ENCODE measurements around the gene PGA3. TPM values are rescaled to one million over a fixed set of nuclear protein-coding genes. Genes with fewer than 3 reads are reported as not detected.

Gene PGA3
- total RNA-seq, 1 experiment from 2014 or later = not detected

DNA sequence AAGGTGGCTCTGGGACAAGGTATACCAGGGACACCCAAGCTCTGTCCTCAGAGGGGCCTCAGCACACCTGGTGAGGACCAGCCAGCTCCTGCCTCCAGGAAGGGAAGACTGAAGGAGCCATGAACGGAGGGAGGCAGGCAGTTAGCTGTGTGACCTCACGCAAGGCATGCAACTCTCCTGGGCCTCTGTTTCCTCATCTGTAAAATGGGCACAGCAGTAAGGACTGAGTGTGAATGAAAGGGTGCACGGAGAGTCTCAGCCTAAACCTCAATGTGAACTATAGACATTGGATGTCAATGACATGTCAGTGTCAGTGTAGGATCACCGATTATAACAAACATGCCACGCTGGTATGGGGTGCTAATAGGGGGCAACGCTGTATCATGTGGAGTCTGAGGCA lies 56.0 kb downstream of the PGA3 start:
- Histone ChIP-seq H3K4me1 (ENCODE audit: control insufficient read depth in 1 of 2, insufficient read depth in 2 of 2, low read length in 2 of 2) (no peaks in the 10 kb centered on the region), H2AFZ (ENCODE audit: low read depth, low read length, poor library complexity, severe bottlenecking) (no peak overlapping the region), H3K4me2 (ENCODE audit: low read length) (no peak overlapping the region), H3K9ac (ENCODE audit: low read length) (no peak overlapping the region), H3K9me2 (ENCODE audit: insufficient read depth) (no peaks in the 10 kb centered on the region), H3K9me3 (ENCODE audit: control insufficient read depth in 1 of 2, insufficient read depth in 1 of 2, low read depth in 1 of 2, low read length in 2 of 2) (no peaks in the 10 kb centered on the region), H3K4me3 (replicated peaks in 1 of 2; ENCODE audit: low read depth in 1 of 2, low read length in 2 of 2) (no peak overlapping the region), H4K20me1 (ENCODE audit: insufficient read depth) (no peaks in the 10 kb centered on the region), H3K36me3 (ENCODE audit: control insufficient read depth in 1 of 2, insufficient read depth in 2 of 2, low read length in 2 of 2) (no peaks in the 10 kb centered on the region), H3K27me3 (ENCODE audit: insufficient read depth, low read length) (no peaks in the 10 kb centered on the region), H3K27ac (ENCODE audit: low read depth, low read length) (no peak overlapping the region), H3K79me2 (ENCODE audit: insufficient read depth, low read length) (no peaks in the 10 kb centered on the region)
- ChIA-PET CTCF (no interaction called here), RAD21 (ENCODE audit: low non-redundant PET in 1 of 2, low total read pairs in 2 of 2, uncharacterized antibody in 2 of 2, unreplicated experiment in 2 of 2) (no interaction called here), POLR2A (no interaction called here)
- TF ChIP-seq JUND (IDR thresholded peaks at IDR 0.05) (no peak), SRF (IDR thresholded peaks at IDR 0.05; ENCODE audit: low read depth) (no peak), ATF3 (IDR thresholded peaks at IDR 0.05) (no peak), CEBPB (IDR thresholded peaks at IDR 0.05; ENCODE audit: low read depth) (no peak), SIN3A (IDR thresholded peaks at IDR 0.05; ENCODE audit: low read depth) (no peak), POLR2A (IDR thresholded peaks at IDR 0.05; ENCODE audit: borderline replicate concordance, extremely low read depth, insufficient read depth, insufficient read length) (no peak)
- TF ChIP-seq, protein P1, sequence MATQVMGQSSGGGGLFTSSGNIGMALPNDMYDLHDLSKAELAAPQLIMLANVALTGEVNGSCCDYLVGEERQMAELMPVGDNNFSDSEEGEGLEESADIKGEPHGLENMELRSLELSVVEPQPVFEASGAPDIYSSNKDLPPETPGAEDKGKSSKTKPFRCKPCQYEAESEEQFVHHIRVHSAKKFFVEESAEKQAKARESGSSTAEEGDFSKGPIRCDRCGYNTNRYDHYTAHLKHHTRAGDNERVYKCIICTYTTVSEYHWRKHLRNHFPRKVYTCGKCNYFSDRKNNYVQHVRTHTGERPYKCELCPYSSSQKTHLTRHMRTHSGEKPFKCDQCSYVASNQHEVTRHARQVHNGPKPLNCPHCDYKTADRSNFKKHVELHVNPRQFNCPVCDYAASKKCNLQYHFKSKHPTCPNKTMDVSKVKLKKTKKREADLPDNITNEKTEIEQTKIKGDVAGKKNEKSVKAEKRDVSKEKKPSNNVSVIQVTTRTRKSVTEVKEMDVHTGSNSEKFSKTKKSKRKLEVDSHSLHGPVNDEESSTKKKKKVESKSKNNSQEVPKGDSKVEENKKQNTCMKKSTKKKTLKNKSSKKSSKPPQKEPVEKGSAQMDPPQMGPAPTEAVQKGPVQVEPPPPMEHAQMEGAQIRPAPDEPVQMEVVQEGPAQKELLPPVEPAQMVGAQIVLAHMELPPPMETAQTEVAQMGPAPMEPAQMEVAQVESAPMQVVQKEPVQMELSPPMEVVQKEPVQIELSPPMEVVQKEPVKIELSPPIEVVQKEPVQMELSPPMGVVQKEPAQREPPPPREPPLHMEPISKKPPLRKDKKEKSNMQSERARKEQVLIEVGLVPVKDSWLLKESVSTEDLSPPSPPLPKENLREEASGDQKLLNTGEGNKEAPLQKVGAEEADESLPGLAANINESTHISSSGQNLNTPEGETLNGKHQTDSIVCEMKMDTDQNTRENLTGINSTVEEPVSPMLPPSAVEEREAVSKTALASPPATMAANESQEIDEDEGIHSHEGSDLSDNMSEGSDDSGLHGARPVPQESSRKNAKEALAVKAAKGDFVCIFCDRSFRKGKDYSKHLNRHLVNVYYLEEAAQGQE (IDR thresholded peaks at IDR 0.05; ENCODE audit: low read depth) = no peak
- no peak for ATAC-seq
- BruUV-seq (replicated peaks) = no TSS peak
- intact Hi-C loops (cut with micrococcal nuclease) = no loop called here
- DNase-seq (ENCODE audit: low read depth, low spot score) = no peak

Other genes with a start within 250 kb of the PGA3 start
- 1.4 TPM for gene CD6, start 231.8 kb upstream of the PGA3 start, total RNA-seq (2021; ENCODE audit: unreplicated experiment)
- 0.22 TPM for gene CD5, start 101.0 kb upstream of the PGA3 start, total RNA-seq (2021; ENCODE audit: unreplicated experiment)
- 23.1 TPM for gene VPS37C, start 42.1 kb upstream of the PGA3 start, total RNA-seq (2021; ENCODE audit: unreplicated experiment)
- gene PGA4, start 18.8 kb downstream of the PGA3 start, total RNA-seq (2021; ENCODE audit: unreplicated experiment) = not detected
- not detected for gene PGA5, start 37.7 kb downstream of the PGA3 start, total RNA-seq (2021; ENCODE audit: unreplicated experiment)
- gene VWCE, start 91.8 kb downstream of the PGA3 start, total RNA-seq (2021; ENCODE audit: unreplicated experiment) = 2.5 TPM
- 269 TPM for gene DDB1, start 129.6 kb downstream of the PGA3 start, total RNA-seq (2021; ENCODE audit: unreplicated experiment)
- gene TKFC, start 129.7 kb downstream of the PGA3 start, total RNA-seq (2021; ENCODE audit: unreplicated experiment) = 156 TPM
- gene CYB561A3, start 158.4 kb downstream of the PGA3 start, total RNA-seq (2021; ENCODE audit: unreplicated experiment) = 34.1 TPM
- gene TMEM138, start 158.9 kb downstream of the PGA3 start, total RNA-seq (2021; ENCODE audit: unreplicated experiment) = 45.0 TPM
- 13.7 TPM for gene TMEM216, start 189.1 kb downstream of the PGA3 start, total RNA-seq (2021; ENCODE audit: unreplicated experiment)
- gene CPSF7, start 226.5 kb downstream of the PGA3 start, total RNA-seq (2021; ENCODE audit: unreplicated experiment) = 110 TPM
- 34.0 TPM for gene SDHAF2, start 226.6 kb downstream of the PGA3 start, total RNA-seq (2021; ENCODE audit: unreplicated experiment)